C4-2B (cell line): ENCODE data around the gene PLP2.

Source experiments
- ZFX ChIP-seq: fragments of 450-650 bp; IDR thresholded peaks from 2 replicates; pipeline ENCODE4 v1.6.1; 2017
- TF ChIP-seq, protein P1 (sequence below): fragments of 450-650 bp; conservative IDR thresholded peaks from 2 replicates; pipeline ENCODE4 v1.5.1; 2017; ENCODE audit warnings: mild to moderate bottlenecking

DNA sequence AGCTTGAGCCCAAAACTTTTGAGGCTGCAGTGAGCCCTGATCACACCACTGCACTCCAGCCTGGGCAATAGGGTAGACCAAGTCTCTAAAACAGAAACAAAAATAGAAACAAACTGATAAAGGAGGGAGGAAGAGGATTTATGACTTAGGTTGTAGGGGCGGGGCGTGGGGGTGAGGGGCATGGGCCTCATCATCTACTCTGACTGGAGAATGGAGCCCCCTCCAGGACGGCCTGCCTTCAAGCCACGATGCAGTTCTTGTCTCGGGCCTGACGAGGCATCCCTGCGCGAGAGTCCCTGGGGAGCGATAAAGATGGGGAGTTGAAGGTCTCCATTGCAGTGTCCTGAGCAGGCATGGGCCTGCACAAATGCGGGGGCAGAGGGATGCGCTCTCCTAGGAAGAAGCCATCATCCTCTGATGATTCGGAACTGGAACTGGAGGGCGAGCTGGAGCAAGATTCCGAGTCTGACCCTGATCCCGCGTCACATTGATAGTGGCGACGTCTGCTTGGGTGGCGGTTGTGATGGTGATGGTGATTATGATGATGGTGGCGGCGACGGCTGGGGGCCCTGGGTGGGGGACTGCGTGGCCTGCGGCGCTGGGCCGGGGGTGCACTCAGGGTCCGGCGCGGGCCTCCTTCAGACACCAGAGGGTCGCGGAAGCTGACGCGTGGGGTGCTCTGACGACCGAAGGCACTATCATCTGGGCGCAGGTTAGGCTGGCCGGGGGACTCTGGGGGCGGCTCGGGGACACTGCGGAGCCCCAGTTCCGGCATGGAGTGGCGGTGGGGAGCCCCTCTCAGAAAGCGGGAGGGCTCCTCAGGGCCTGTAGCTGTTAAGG, 4.0 kb downstream of the PLP2 start:
- TF ChIP-seq, protein P1, sequence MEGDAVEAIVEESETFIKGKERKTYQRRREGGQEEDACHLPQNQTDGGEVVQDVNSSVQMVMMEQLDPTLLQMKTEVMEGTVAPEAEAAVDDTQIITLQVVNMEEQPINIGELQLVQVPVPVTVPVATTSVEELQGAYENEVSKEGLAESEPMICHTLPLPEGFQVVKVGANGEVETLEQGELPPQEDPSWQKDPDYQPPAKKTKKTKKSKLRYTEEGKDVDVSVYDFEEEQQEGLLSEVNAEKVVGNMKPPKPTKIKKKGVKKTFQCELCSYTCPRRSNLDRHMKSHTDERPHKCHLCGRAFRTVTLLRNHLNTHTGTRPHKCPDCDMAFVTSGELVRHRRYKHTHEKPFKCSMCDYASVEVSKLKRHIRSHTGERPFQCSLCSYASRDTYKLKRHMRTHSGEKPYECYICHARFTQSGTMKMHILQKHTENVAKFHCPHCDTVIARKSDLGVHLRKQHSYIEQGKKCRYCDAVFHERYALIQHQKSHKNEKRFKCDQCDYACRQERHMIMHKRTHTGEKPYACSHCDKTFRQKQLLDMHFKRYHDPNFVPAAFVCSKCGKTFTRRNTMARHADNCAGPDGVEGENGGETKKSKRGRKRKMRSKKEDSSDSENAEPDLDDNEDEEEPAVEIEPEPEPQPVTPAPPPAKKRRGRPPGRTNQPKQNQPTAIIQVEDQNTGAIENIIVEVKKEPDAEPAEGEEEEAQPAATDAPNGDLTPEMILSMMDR: no peak
- TF ChIP-seq ZFX: no peak
